ENCODE results near the gene AARS2. TPM values are rescaled to one million over a fixed set of nuclear protein-coding genes. Genes with fewer than 3 reads are reported as not detected.

Gene AARS2
- total and polyA plus RNA-seq, 10 of the 15 experiments (the other 5 are each of a cell fraction or from before 2014, with no cell fraction given) = 0.71 to 18.3 (median 12.7) TPM

- TF ChIP-seq RELA (IDR thresholded peaks at IDR 0.05; ENCODE audit: borderline replicate concordance, partially characterized antibody) = peak; percentile 79
- TF ChIP-seq E2F4 (IDR thresholded peaks at IDR 0.05; ENCODE audit: low read depth, low read length) = no peak
- no peak for TF ChIP-seq RBBP5 (conservative IDR thresholded peaks at IDR 0.05)
- no peak for TF ChIP-seq MAX (IDR thresholded peaks at IDR 0.05; ENCODE audit: low read depth, low read length)
- TF ChIP-seq ESRRA (IDR thresholded peaks at IDR 0.05; ENCODE audit: low read length) = no peak
- peak; percentile 56; the same call in 1 of the 2 replicates for TF ChIP-seq ZNF217 (IDR thresholded peaks at IDR 0.05)
- TF ChIP-seq KLF5 (IDR thresholded peaks at IDR 0.05; ENCODE audit: partially characterized antibody) = no peak
- peak; percentile 97 to 98 for TF ChIP-seq IKZF2 (IDR thresholded peaks at IDR 0.05)
- TF ChIP-seq SP1 (IDR thresholded peaks at IDR 0.05; ENCODE audit: low read depth, low read length) = peak; percentile 45
- TF ChIP-seq POLR2A (IDR thresholded peaks at IDR 0.05; ENCODE audit: low read depth, low read length) = no peak
- peak; percentile 62 for TF ChIP-seq ZNF24 (IDR thresholded peaks at IDR 0.05)
- TF ChIP-seq MTA3 (IDR thresholded peaks at IDR 0.05; ENCODE audit: borderline replicate concordance, low read length) = no peak
- TF ChIP-seq HDAC2 (IDR thresholded peaks at IDR 0.05) = no peak
- TF ChIP-seq, protein P1, sequence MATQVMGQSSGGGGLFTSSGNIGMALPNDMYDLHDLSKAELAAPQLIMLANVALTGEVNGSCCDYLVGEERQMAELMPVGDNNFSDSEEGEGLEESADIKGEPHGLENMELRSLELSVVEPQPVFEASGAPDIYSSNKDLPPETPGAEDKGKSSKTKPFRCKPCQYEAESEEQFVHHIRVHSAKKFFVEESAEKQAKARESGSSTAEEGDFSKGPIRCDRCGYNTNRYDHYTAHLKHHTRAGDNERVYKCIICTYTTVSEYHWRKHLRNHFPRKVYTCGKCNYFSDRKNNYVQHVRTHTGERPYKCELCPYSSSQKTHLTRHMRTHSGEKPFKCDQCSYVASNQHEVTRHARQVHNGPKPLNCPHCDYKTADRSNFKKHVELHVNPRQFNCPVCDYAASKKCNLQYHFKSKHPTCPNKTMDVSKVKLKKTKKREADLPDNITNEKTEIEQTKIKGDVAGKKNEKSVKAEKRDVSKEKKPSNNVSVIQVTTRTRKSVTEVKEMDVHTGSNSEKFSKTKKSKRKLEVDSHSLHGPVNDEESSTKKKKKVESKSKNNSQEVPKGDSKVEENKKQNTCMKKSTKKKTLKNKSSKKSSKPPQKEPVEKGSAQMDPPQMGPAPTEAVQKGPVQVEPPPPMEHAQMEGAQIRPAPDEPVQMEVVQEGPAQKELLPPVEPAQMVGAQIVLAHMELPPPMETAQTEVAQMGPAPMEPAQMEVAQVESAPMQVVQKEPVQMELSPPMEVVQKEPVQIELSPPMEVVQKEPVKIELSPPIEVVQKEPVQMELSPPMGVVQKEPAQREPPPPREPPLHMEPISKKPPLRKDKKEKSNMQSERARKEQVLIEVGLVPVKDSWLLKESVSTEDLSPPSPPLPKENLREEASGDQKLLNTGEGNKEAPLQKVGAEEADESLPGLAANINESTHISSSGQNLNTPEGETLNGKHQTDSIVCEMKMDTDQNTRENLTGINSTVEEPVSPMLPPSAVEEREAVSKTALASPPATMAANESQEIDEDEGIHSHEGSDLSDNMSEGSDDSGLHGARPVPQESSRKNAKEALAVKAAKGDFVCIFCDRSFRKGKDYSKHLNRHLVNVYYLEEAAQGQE (IDR thresholded peaks at IDR 0.05; ENCODE audit: low read depth, low read length) = no peak; the same call in 1 of the 2 replicates
- TF ChIP-seq, protein P2, sequence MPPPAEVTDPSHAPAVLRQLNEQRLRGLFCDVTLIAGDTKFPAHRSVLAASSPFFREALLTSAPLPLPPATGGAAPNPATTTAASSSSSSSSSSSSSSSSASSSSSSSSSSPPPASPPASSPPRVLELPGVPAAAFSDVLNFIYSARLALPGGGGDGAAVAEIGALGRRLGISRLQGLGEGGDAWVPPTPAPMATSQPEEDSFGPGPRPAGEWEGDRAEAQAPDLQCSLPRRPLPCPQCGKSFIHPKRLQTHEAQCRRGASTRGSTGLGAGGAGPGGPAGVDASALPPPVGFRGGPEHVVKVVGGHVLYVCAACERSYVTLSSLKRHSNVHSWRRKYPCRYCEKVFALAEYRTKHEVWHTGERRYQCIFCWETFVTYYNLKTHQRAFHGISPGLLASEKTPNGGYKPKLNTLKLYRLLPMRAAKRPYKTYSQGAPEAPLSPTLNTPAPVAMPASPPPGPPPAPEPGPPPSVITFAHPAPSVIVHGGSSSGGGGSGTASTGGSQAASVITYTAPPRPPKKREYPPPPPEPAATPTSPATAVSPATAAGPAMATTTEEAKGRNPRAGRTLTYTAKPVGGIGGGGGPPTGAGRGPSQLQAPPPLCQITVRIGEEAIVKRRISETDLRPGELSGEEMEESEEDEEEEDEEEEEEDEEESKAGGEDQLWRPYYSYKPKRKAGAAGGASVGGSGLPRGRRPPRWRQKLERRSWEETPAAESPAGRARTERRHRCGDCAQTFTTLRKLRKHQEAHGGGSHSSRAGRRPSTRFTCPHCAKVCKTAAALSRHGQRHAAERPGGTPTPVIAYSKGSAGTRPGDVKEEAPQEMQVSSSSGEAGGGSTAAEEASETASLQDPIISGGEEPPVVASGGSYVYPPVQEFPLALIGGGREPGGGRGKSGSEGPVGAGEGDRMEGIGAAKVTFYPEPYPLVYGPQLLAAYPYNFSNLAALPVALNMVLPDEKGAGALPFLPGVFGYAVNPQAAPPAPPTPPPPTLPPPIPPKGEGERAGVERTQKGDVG (CRISPR knock-in tag; IDR thresholded peaks at IDR 0.05) = no peak
- peak; percentile 62; the same call in 1 of the 2 replicates for TF ChIP-seq DPF2 (IDR thresholded peaks at IDR 0.05)
- TF ChIP-seq SREBF2 (IDR thresholded peaks at IDR 0.05; ENCODE audit: low read length) = no peak
- TF ChIP-seq ATF3 (IDR thresholded peaks at IDR 0.05; ENCODE audit: borderline replicate concordance, extremely low read depth, low read depth, low read length) = no peak
These were observed 49.6 kb downstream of the AARS2 start (continued) for GRCh38 chr6:44263354-44264100.
